SK-N-SH (cell line): ENCODE data around the gene RBM41.
"Not testable (repeated sequence)": the region's sequence is repeated elsewhere in the genome, so short reads cannot be mapped to it uniquely, and the experiment has no call there.

Experiments used
- CTCF ChIP-seq: fragments of 200-600 bp; sonication (generic); IDR thresholded peaks from 2 replicates; pipeline ENCODE4 v1.6.1; 2017; ENCODE audit warnings: antibody characterized with exemption, mild to moderate bottlenecking, moderate library complexity
- EP300 ChIP-seq, 2 experiments: IDR thresholded peaks; 2 replicates each; pipeline versions ENCODE4 v1.4.0 to v1.6.1; 2012; ENCODE audit warnings: borderline replicate concordance in 1 of 2, low read depth in 1 of 2, low read length in 1 of 2
- JUND ChIP-seq: IDR thresholded peaks from 2 replicates; pipeline ENCODE4 v1.4.0; 2012
- POLR2AphosphoS5 ChIP-seq: IDR thresholded peaks from 2 replicates; pipeline ENCODE4 v1.6.1; 2012; ENCODE audit warnings: low read depth, low read length
- RCOR1 ChIP-seq: fragments of 150-350 bp; IDR thresholded peaks from 2 replicates; pipeline ENCODE4 v1.6.1; 2017; ENCODE audit warnings: antibody characterized with exemption, low read length
- REST ChIP-seq: IDR thresholded peaks from 2 replicates; pipeline ENCODE4 v1.6.1; 2012; ENCODE audit warnings: mild to moderate bottlenecking, low read depth, low read length, moderate library complexity
- SIN3A ChIP-seq: IDR thresholded peaks from 2 replicates; pipeline ENCODE4 v1.6.1; 2012; ENCODE audit warnings: low read depth, mild to moderate bottlenecking, low read length, moderate library complexity, borderline replicate concordance
- TAF1 ChIP-seq: IDR thresholded peaks from 2 replicates; pipeline ENCODE4 v1.6.1; 2012; ENCODE audit warnings: low read depth, mild to moderate bottlenecking, low read length, moderate library complexity, borderline replicate concordance
- YY1 ChIP-seq: IDR thresholded peaks from 2 replicates; pipeline ENCODE4 v1.4.0; 2012; ENCODE audit warnings: low read depth, mild to moderate bottlenecking

- not testable (repeated sequence) for TF ChIP-seq RCOR1; CTCF; JUND; REST; POLR2AphosphoS5; SIN3A; YY1; EP300 (IDR thresholded peaks at IDR 0.05; ENCODE audit: borderline replicate concordance in 1 of 2, low read depth in 1 of 2, low read length in 1 of 2); TAF1
These were observed 39.0 kb upstream of the RBM41 start for GRCh38 chrX:107157618-107158017.
